H1 (cell line): Measurements from ENCODE around the gene CAMTA1.

Experiments used
- CBX8 ChIP-seq: fragments of 300-800, 300-1000 bp; sonication (generic); IDR thresholded peaks from 2 replicates; pipeline ENCODE4 v1.7.1; 2016; ENCODE audit warnings: low read depth, low read length, borderline replicate concordance
- CHD7 ChIP-seq: fragments of 300-600 bp; sonication (generic); IDR thresholded peaks from 2 replicates; pipeline ENCODE4 v1.7.1; 2012; ENCODE audit warnings: low read length, moderate library complexity, mild to moderate bottlenecking, inconsistent platforms; ENCODE audit not compliant: insufficient replicate concordance
- CTCF ChIP-seq, 3 experiments: IDR thresholded peaks; 1 replicate in 2 of 3; 2 replicates in 1 of 3; pipeline versions ENCODE4 v1.5.1 to v1.6.1; 2011; ENCODE audit warnings: low read length in 3 of 3, mild to moderate bottlenecking in 3 of 3, inconsistent platforms in 2 of 3, low read depth in 1 of 3, moderate library complexity in 1 of 3; ENCODE audit not compliant: insufficient read depth in 1 of 3; ENCODE audit errors: control extremely low read depth in 1 of 3
- EP300 ChIP-seq, 2 experiments: IDR thresholded peaks; 1 replicate in 1 of 2; 2 replicates in 1 of 2; pipeline ENCODE4 v1.6.1; 2011 to 2012; ENCODE audit warnings: low read depth in 2 of 2, low read length in 2 of 2, mild to moderate bottlenecking in 2 of 2, borderline replicate concordance in 1 of 2, inconsistent platforms in 1 of 2, moderate library complexity in 1 of 2
- GTF2F1 ChIP-seq: IDR thresholded peaks from 2 replicates; pipeline ENCODE4 v1.6.1; 2012; ENCODE audit warnings: low read depth, low read length, improper control_type of control experiment, borderline replicate concordance
- HDAC6 ChIP-seq: IDR thresholded peaks from one replicate; pipeline ENCODE4 v1.7.1; 2012; ENCODE audit warnings: low read depth, mild to moderate bottlenecking, inconsistent platforms, low read length, moderate library complexity
- PHF8 ChIP-seq: fragments of 200-600 bp; sonication (generic); conservative IDR thresholded peaks from 2 replicates; pipeline ENCODE4 v1.7.1; 2012; ENCODE audit warnings: low read depth, mild to moderate bottlenecking, inconsistent platforms, low read length, moderate library complexity
- POLR2A ChIP-seq, 2 experiments: IDR thresholded peaks; 1 replicate in 1 of 2; 2 replicates in 1 of 2; pipeline ENCODE4 v1.6.1; 2011; ENCODE audit warnings: low read depth in 2 of 2, low read length in 2 of 2, mild to moderate bottlenecking in 2 of 2; ENCODE audit errors: control extremely low read depth in 1 of 2
- POLR2AphosphoS5 ChIP-seq: IDR thresholded peaks from 2 replicates; pipeline ENCODE4 v1.6.1; 2011; ENCODE audit warnings: low read depth, low read length
- POU5F1 ChIP-seq: IDR thresholded peaks from 2 replicates; pipeline ENCODE4 v1.6.1; 2011; ENCODE audit warnings: low read depth, mild to moderate bottlenecking, low read length, moderate library complexity
- RFX5 ChIP-seq: IDR thresholded peaks from 2 replicates; pipeline ENCODE4 v1.6.1; 2011; ENCODE audit warnings: low read depth, low read length, improper control_type of control experiment, borderline replicate concordance
- SUZ12 ChIP-seq: fragments of 200-600 bp; sonication (generic); IDR thresholded peaks from 2 replicates; pipeline ENCODE4 v1.6.1; 2012; ENCODE audit warnings: mild to moderate bottlenecking, inconsistent platforms, low read length, moderate library complexity, mixed read lengths
- TBP ChIP-seq: IDR thresholded peaks from 2 replicates; pipeline ENCODE4 v1.6.1; 2011; ENCODE audit warnings: low read depth, low read length, improper control_type of control experiment
- ZNF274 ChIP-seq: IDR thresholded peaks from 2 replicates; pipeline ENCODE4 v1.7.0; 2012; ENCODE audit warnings: low read length, borderline replicate concordance; ENCODE audit errors: extremely low read depth

- no peak for TF ChIP-seq HDAC6
- TF ChIP-seq POLR2AphosphoS5, result no peak
- no peak for TF ChIP-seq CHD7
- TF ChIP-seq POU5F1, result no peak
- TF ChIP-seq CTCF (IDR thresholded peaks at IDR 0.05; ENCODE audit: control extremely low read depth in 1 of 3, insufficient read depth in 1 of 3, low read depth in 1 of 3, low read length in 3 of 3), result no peak
- TF ChIP-seq POLR2A (IDR thresholded peaks at IDR 0.05; ENCODE audit: control extremely low read depth in 1 of 2, low read depth in 2 of 2, low read length in 2 of 2), result no peak
- TF ChIP-seq EP300 (IDR thresholded peaks at IDR 0.05; ENCODE audit: borderline replicate concordance in 1 of 2, low read depth in 2 of 2, low read length in 2 of 2), result no peak
- no peak for TF ChIP-seq ZNF274
- TF ChIP-seq GTF2F1, result no peak
- no peak for TF ChIP-seq PHF8
- no peak for TF ChIP-seq TBP
- no peak for TF ChIP-seq CBX8
- TF ChIP-seq SUZ12, result no peak
- no peak for TF ChIP-seq RFX5
These were observed 450.7 kb downstream of the CAMTA1 start for GRCh38 chr1:7235871-7236517.
